H1 (cell line): ENCODE measurements around the gene TAF7L. TPM values are rescaled to one million over a fixed set of nuclear protein-coding genes. Genes with fewer than 3 reads are reported as not detected.

Source experiments
- CREB1 ChIP-seq: IDR thresholded peaks from 2 replicates; pipeline ENCODE4 v1.6.1; 2012; ENCODE audit warnings: inconsistent platforms
- POLR2AphosphoS5 ChIP-seq: IDR thresholded peaks from 2 replicates; pipeline ENCODE4 v1.6.1; 2011; ENCODE audit warnings: low read depth, low read length
- polyA plus RNA-seq, 7 experiments: library from polyadenylated mRNA; depleted of rRNA in 3 of 7; stranded (reverse) in 5 of 7; unstranded in 2 of 7; fragments of >200 nt in 5 of 7; fragments of 200-250 nt in 2 of 7; gene quantifications; 1 replicate in 5 of 7; 2 replicates in 1 of 7; 4 replicates in 1 of 7; pipeline versions ENCODE4 v1.2.1 to v1.2.3, GENCODE V29; 2011 to 2013; ENCODE audit warnings: missing spikeins in 2 of 7, mixed read lengths in 2 of 7
- total RNA-seq: library from RNA; stranded (reverse); fragmentation: NEBNext Ultra II Directional; extraction: Animal tissue kit (Norgen Biotek cat#: 25700); gene quantifications from 2 replicates; pipeline ENCODE4 v1.2.1, GENCODE V29; 2021
- TF ChIP-seq, protein P1 (sequence below): IDR thresholded peaks from 2 replicates; pipeline ENCODE4 v1.6.1; 2012; ENCODE audit warnings: inconsistent platforms
- TF ChIP-seq, protein P2 (sequence below): fragments of 300-600 bp; sonication (generic); IDR thresholded peaks from 2 replicates; pipeline ENCODE4 v1.7.1; 2012; ENCODE audit warnings: low read length, moderate library complexity, mild to moderate bottlenecking, inconsistent platforms; ENCODE audit not compliant: insufficient replicate concordance

The TAF7L gene
- total and polyA plus RNA-seq, 2 of the 8 experiments (the other 6 are each of a cell fraction or from before 2014, with no cell fraction given): not detected

DNA sequence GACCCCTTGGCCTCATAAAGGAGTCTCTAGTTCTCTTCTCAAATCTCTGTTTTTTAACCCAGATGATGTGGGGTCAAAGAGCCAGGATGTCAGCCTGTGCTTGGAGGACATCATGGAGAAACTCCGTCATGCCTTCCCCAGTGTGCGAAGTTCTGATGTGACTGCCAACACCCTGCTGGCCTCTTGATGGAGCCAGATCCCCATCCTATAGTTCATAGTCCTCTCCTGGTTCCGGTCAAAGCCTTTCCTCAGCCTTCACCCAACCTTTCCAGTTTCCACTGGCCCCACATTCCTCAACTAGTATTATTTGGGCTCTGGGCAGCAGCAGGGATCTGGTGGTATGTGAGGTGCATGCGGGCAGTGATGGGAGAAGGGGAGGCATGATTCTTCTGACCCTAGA lies 30.7 kb downstream of the TAF7L start (continued):
- no peak for TF ChIP-seq CREB1
- no peak for TF ChIP-seq POLR2AphosphoS5
- TF ChIP-seq, protein P1, sequence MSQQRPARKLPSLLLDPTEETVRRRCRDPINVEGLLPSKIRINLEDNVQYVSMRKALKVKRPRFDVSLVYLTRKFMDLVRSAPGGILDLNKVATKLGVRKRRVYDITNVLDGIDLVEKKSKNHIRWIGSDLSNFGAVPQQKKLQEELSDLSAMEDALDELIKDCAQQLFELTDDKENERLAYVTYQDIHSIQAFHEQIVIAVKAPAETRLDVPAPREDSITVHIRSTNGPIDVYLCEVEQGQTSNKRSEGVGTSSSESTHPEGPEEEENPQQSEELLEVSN: no peak
- TF ChIP-seq, protein P2, sequence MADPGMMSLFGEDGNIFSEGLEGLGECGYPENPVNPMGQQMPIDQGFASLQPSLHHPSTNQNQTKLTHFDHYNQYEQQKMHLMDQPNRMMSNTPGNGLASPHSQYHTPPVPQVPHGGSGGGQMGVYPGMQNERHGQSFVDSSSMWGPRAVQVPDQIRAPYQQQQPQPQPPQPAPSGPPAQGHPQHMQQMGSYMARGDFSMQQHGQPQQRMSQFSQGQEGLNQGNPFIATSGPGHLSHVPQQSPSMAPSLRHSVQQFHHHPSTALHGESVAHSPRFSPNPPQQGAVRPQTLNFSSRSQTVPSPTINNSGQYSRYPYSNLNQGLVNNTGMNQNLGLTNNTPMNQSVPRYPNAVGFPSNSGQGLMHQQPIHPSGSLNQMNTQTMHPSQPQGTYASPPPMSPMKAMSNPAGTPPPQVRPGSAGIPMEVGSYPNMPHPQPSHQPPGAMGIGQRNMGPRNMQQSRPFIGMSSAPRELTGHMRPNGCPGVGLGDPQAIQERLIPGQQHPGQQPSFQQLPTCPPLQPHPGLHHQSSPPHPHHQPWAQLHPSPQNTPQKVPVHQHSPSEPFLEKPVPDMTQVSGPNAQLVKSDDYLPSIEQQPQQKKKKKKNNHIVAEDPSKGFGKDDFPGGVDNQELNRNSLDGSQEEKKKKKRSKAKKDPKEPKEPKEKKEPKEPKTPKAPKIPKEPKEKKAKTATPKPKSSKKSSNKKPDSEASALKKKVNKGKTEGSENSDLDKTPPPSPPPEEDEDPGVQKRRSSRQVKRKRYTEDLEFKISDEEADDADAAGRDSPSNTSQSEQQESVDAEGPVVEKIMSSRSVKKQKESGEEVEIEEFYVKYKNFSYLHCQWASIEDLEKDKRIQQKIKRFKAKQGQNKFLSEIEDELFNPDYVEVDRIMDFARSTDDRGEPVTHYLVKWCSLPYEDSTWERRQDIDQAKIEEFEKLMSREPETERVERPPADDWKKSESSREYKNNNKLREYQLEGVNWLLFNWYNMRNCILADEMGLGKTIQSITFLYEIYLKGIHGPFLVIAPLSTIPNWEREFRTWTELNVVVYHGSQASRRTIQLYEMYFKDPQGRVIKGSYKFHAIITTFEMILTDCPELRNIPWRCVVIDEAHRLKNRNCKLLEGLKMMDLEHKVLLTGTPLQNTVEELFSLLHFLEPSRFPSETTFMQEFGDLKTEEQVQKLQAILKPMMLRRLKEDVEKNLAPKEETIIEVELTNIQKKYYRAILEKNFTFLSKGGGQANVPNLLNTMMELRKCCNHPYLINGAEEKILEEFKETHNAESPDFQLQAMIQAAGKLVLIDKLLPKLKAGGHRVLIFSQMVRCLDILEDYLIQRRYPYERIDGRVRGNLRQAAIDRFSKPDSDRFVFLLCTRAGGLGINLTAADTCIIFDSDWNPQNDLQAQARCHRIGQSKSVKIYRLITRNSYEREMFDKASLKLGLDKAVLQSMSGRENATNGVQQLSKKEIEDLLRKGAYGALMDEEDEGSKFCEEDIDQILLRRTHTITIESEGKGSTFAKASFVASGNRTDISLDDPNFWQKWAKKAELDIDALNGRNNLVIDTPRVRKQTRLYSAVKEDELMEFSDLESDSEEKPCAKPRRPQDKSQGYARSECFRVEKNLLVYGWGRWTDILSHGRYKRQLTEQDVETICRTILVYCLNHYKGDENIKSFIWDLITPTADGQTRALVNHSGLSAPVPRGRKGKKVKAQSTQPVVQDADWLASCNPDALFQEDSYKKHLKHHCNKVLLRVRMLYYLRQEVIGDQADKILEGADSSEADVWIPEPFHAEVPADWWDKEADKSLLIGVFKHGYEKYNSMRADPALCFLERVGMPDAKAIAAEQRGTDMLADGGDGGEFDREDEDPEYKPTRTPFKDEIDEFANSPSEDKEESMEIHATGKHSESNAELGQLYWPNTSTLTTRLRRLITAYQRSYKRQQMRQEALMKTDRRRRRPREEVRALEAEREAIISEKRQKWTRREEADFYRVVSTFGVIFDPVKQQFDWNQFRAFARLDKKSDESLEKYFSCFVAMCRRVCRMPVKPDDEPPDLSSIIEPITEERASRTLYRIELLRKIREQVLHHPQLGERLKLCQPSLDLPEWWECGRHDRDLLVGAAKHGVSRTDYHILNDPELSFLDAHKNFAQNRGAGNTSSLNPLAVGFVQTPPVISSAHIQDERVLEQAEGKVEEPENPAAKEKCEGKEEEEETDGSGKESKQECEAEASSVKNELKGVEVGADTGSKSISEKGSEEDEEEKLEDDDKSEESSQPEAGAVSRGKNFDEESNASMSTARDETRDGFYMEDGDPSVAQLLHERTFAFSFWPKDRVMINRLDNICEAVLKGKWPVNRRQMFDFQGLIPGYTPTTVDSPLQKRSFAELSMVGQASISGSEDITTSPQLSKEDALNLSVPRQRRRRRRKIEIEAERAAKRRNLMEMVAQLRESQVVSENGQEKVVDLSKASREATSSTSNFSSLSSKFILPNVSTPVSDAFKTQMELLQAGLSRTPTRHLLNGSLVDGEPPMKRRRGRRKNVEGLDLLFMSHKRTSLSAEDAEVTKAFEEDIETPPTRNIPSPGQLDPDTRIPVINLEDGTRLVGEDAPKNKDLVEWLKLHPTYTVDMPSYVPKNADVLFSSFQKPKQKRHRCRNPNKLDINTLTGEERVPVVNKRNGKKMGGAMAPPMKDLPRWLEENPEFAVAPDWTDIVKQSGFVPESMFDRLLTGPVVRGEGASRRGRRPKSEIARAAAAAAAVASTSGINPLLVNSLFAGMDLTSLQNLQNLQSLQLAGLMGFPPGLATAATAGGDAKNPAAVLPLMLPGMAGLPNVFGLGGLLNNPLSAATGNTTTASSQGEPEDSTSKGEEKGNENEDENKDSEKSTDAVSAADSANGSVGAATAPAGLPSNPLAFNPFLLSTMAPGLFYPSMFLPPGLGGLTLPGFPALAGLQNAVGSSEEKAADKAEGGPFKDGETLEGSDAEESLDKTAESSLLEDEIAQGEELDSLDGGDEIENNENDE: no peak
